GM18498 (cell line): ENCODE results near the gene TMEM204.
"Not testable (repeated sequence)": the region's sequence is repeated elsewhere in the genome, so short reads cannot be mapped to it uniquely, and the experiment has no call there.

Experiments
- ATAC-seq: cut with Tn5 transposase; IDR thresholded peaks from one replicate; pipeline ENCODE4 v1.9.1; 2021; ENCODE audit warnings: mild to moderate bottlenecking, moderate library complexity; ENCODE audit not compliant: unreplicated experiment

TMEM204 gene

GRCh38 chr16:1581804-1582203 lies 48.3 kb downstream of the TMEM204 start:
- no peak for ATAC-seq

- no peak for ATAC-seq
Observed at GRCh38 chr16:1583180-1583579, 49.7 kb downstream of the TMEM204 start.

GRCh38 chr16:1584926-1585484 lies 51.5 kb downstream of the TMEM204 start:
- no peak for ATAC-seq

- ATAC-seq = no peak
Observed at GRCh38 chr16:1590366-1590765, 56.9 kb downstream of the TMEM204 start.

GRCh38 chr16:1590930-1591705 lies 57.7 kb downstream of the TMEM204 start:
- ATAC-seq = no peak

- ATAC-seq = no peak
Observed at GRCh38 chr16:1592446-1592845, 59.0 kb downstream of the TMEM204 start.

GRCh38 chr16:1595511-1595910 lies 62.0 kb downstream of the TMEM204 start:
- ATAC-seq = not testable (repeated sequence)

GRCh38 chr16:1596516-1596915 lies 63.0 kb downstream of the TMEM204 start:
- ATAC-seq = no peak

GRCh38 chr16:1597154-1597553 lies 63.7 kb downstream of the TMEM204 start:
- ATAC-seq = no peak

- ATAC-seq = no peak
Observed at GRCh38 chr16:1601031-1601430, 67.6 kb downstream of the TMEM204 start.

GRCh38 chr16:1601489-1601888 lies 68.0 kb downstream of the TMEM204 start:
- ATAC-seq = no peak

GRCh38 chr16:1602285-1602684 lies 68.8 kb downstream of the TMEM204 start:
- no peak for ATAC-seq
